GM12878 (cell line): ENCODE data around the gene SURF2. TPM values are rescaled to one million over a fixed set of nuclear protein-coding genes. Genes with fewer than 3 reads are reported as not detected.

ENCODE experiments used
- ATAC-seq: fragments of 200-7000 bp; cut with Tn5 transposase; 3 replicates; pipeline ENCODE4 v1.9.1; 2020; ENCODE audit warnings: mild to moderate bottlenecking, moderate library complexity
- BruUV-seq: library from RNA; stranded (reverse); fragments of 400-500 nt; replicated peaks from 2 replicates; lab custom pipeline; 2021; lab: Mats Ljungman, UMichigan
- CTCF ChIA-PET: fragments of 300-600 bp; sonication (Branson Sonifier 250); formaldehyde crosslinking; extraction: SDS; loops from one replicate; lab custom pipeline; 2021; ENCODE audit warnings: inconsistent platforms; lab: Yijun Ruan, JAX
- POLR2A ChIA-PET: fragments of 350-600 bp; formaldehyde crosslinking; extraction: SDS; loops from one replicate; lab custom pipeline; 2021; ENCODE audit warnings: inconsistent platforms; lab: Charles Lee
- RAD21 ChIA-PET: fragments of 300-600 bp; sonication (Branson Sonifier 250); formaldehyde crosslinking; loops from one replicate; lab custom pipeline; 2023; ENCODE audit warnings: antibody characterized with exemption; ENCODE audit not compliant: unreplicated experiment; lab: Charles Lee
- SMC1A ChIA-PET: fragments of 300-600 bp; sonication (Branson Sonifier 250); formaldehyde crosslinking; loops from one replicate; lab custom pipeline; 2023; ENCODE audit not compliant: unreplicated experiment, uncharacterized antibody; lab: Charles Lee
- DNase-seq: peaks from one replicate; pipeline ENCODE4 v3.0.0-alpha.2; 2011; ENCODE audit warnings: low read depth, low spot score
- FAIRE-seq: peaks from 3 replicates; lab custom pipeline; 2011; peaks lifted over from hg19 to GRCh38; lab: Jason Lieb, UNC
- H2AFZ ChIP-seq: 2 replicates; pipeline ENCODE4 v1.6.0; 2011; ENCODE audit warnings: low read depth, low read length, control low read depth; ENCODE audit not compliant: control insufficient read depth
- H3K27ac ChIP-seq: 2 replicates; pipeline ENCODE4 v1.5.1; 2011; ENCODE audit warnings: control low read depth; ENCODE audit not compliant: control insufficient read depth, insufficient read depth
- H3K27me3 ChIP-seq, 2 experiments: replicated peaks in 1 of 2; 2 replicates each; pipeline versions ENCODE4 v1.6.0 to v1.6.1; 2011; ENCODE audit warnings: low read length in 1 of 2; ENCODE audit not compliant: control insufficient read depth in 2 of 2, insufficient read depth in 2 of 2
- H3K36me3 ChIP-seq, 2 experiments: 2 replicates each; pipeline ENCODE4 v1.5.1; 2011; ENCODE audit warnings: low read length in 1 of 2; ENCODE audit not compliant: control insufficient read depth in 2 of 2, insufficient read depth in 2 of 2
- H3K4me1 ChIP-seq: 2 replicates; pipeline ENCODE4 v1.6.1; 2011; ENCODE audit warnings: mild to moderate bottlenecking, low read length, moderate library complexity, mixed read lengths; ENCODE audit not compliant: control insufficient read depth, insufficient read depth
- H3K4me2 ChIP-seq: 2 replicates; pipeline ENCODE4 v1.6.0; 2011; ENCODE audit warnings: control low read depth; ENCODE audit not compliant: control insufficient read depth, insufficient read depth
- H3K4me3 ChIP-seq: fragments of 200-600 bp; sonication (generic); 2 replicates; pipeline ENCODE4 v1.5.1; 2016
- H3K79me2 ChIP-seq: 2 replicates; pipeline ENCODE4 v1.6.0; 2011; ENCODE audit warnings: low read length; ENCODE audit not compliant: control insufficient read depth, insufficient read depth
- H3K9ac ChIP-seq: 2 replicates; pipeline ENCODE4 v1.8.0; 2011; ENCODE audit warnings: low read length, control low read depth, mixed read lengths; ENCODE audit not compliant: control insufficient read depth, insufficient read depth
- H3K9me3 ChIP-seq: replicated peaks from 3 replicates; pipeline ENCODE4 v1.5.1; 2011; ENCODE audit warnings: mild to moderate bottlenecking, low read length; ENCODE audit not compliant: control insufficient read depth, insufficient read depth
- H4K20me1 ChIP-seq: 2 replicates; pipeline ENCODE4 v1.6.0; 2011; ENCODE audit not compliant: control insufficient read depth, insufficient read depth
- CBFB ChIP-seq: IDR thresholded peaks from 2 replicates; pipeline ENCODE4 v1.6.1; 2016; ENCODE audit warnings: antibody characterized with exemption, low read depth
- HSF1 ChIP-seq: fragments of 150-350 bp; IDR thresholded peaks from 2 replicates; pipeline ENCODE4 v1.6.1; 2014; ENCODE audit warnings: mild to moderate bottlenecking, low read depth, low read length
- IRF4 ChIP-seq: IDR thresholded peaks from 2 replicates; pipeline ENCODE4 v1.6.1; 2011; ENCODE audit warnings: low read depth, low read length
- MAX ChIP-seq: IDR thresholded peaks from 2 replicates; pipeline ENCODE4 v1.6.1; 2012; ENCODE audit warnings: low read depth, low read length, improper control_type of control experiment
- MYC ChIP-seq: IDR thresholded peaks from 2 replicates; pipeline ENCODE4 v1.6.1; 2011; ENCODE audit warnings: mild to moderate bottlenecking, low read length, moderate library complexity, inconsistent platforms; ENCODE audit not compliant: insufficient read depth, insufficient replicate concordance, insufficient read length, severe bottlenecking
- RCOR1 ChIP-seq: conservative IDR thresholded peaks from 2 replicates; pipeline ENCODE4 v1.6.1; 2012; ENCODE audit warnings: low read depth, low read length, improper control_type of control experiment
- SIX5 ChIP-seq: IDR thresholded peaks from 2 replicates; pipeline ENCODE4 v1.6.1; 2011; ENCODE audit warnings: mild to moderate bottlenecking, low read depth, low read length, moderate library complexity; ENCODE audit not compliant: severe bottlenecking
- ZBTB4 ChIP-seq: fragments of 450-650 bp; formaldehyde crosslinking; IDR thresholded peaks from 2 replicates; pipeline ENCODE4 v1.4.0; 2022; ENCODE audit warnings: mild to moderate bottlenecking, moderate library complexity
- ZNF384 ChIP-seq: IDR thresholded peaks from 2 replicates; pipeline ENCODE4 v1.6.1; 2012; ENCODE audit warnings: low read depth, mild to moderate bottlenecking, low read length, improper control_type of control experiment, borderline replicate concordance
- ZNF622 ChIP-seq: fragments of 450-650 bp; IDR thresholded peaks from 2 replicates; pipeline ENCODE4 v1.6.1; 2017; ENCODE audit warnings: mild to moderate bottlenecking, inconsistent platforms
- ZNF687 ChIP-seq: fragments of 450-650 bp; IDR thresholded peaks from 2 replicates; pipeline ENCODE4 v1.6.1; 2017; ENCODE audit warnings: mild to moderate bottlenecking, moderate library complexity
- WGBS: methylation state at CpG from one replicate; pipeline ENCODE4 v1.1.6; 2016; ENCODE audit warnings: low lambda C conversion rate; ENCODE audit not compliant: insufficient replicate concordance, insufficient coverage; ENCODE audit errors: missing lambda C conversion rate; 5-methylcytosine and 5-hydroxymethylcytosine counted together
- in situ Hi-C: fragments of 300-500 bp; cut with MboI; formaldehyde crosslinking; loops from 9 replicates; pipeline ENCODE4 v1.14.3; 2018; ENCODE audit warnings: mixed read lengths
- intact Hi-C: fragments of 100-400 bp; cut with micrococcal nuclease; formaldehyde crosslinking; loops from one replicate; pipeline ENCODE4 v1.14.2; 2022; ENCODE audit not compliant: unreplicated experiment
- polyA plus RNA-seq, 11 experiments: library from polyadenylated mRNA; depleted of rRNA in 4 of 11; unstranded in 6 of 11; stranded (reverse) in 5 of 11; fragments of >200 nt; fragmentation: Nextera tagmentation in 4 of 11; fragmentation: Illumina TruSeq in 1 of 11; extraction: Ambion mirVana in 4 of 11; extraction: Trizol in 1 of 11; gene quantifications; 1 replicate in 1 of 11; 2 replicates in 10 of 11; pipeline versions ENCODE4 v1.2.1 to v1.2.3, GENCODE V29; 2011 to 2016; ENCODE audit warnings: inconsistent platforms in 2 of 11, missing spikeins in 2 of 11, low read depth in 1 of 11
- total RNA-seq, 4 experiments: library from RNA; depleted of rRNA in 3 of 4; stranded (reverse); fragments of >200 nt in 3 of 4; fragmentation: Illumina TruSeq in 1 of 4; extraction: Trizol in 1 of 4; gene quantifications; 2 replicates each; pipeline versions ENCODE4 v1.2.1 to v1.2.3, GENCODE V29; 2013 to 2021

SURF2 gene
- total and polyA plus RNA-seq, 10 of the 15 experiments (the other 5 are each of a cell fraction or from before 2014, with no cell fraction given): 4.0 to 41.7 (median 20.8) TPM

- no peak for ATAC-seq
- no peak overlapping the region for H3K27ac ChIP-seq
- 11% methylated on average over 8 of the region's 8 CpGs for WGBS
- TF ChIP-seq SIX5 (no peak), CBFB (no peak), HSF1 (no peak), RCOR1 (no peak), ZNF384 (no peak), MYC (no peak), MAX (no peak), IRF4 (no peak), ZBTB4 (CRISPR knock-in tag) (no peak), ZNF687 (no peak), ZNF622 (no peak)
Observed at GRCh38 chr9:133394687-133395271, 38.4 kb downstream of the SURF2 start.

More at GRCh38 chr9:133394687-133395271, 38.4 kb downstream of the SURF2 start:
- ChIA-PET CTCF (interaction anchor here (1.3 to 3.2 kb wide), 2 partner anchors 43 to 208 kb away, joined by 5 to 13 read pairs; no protein-coding TSS in a partner anchor), POLR2A (no interaction called here), RAD21 (interaction anchor here (1.2 kb wide), 1 partner anchor 18 kb away, joined by 4 read pairs; no protein-coding TSS in a partner anchor), SMC1A (no interaction called here)
- intact Hi-C loops (no loop called here), in situ Hi-C loops (no loop called here)
- H3K4me2 ChIP-seq: no peak overlapping the region
- no peak overlapping the region for H3K4me3 ChIP-seq
- FAIRE-seq (no peak), DNase-seq (no peak)
- no TSS peak for BruUV-seq
- H3K27me3 ChIP-seq: no peaks in the 10 kb centered on the region
- no peaks in the 10 kb centered on the region for H3K36me3 ChIP-seq
- no peaks in the 10 kb centered on the region for H3K4me1 ChIP-seq
- H4K20me1 ChIP-seq: no peaks in the 10 kb centered on the region
- H2AFZ ChIP-seq: no peak overlapping the region
- H3K79me2 ChIP-seq: no peaks in the 10 kb centered on the region
- no peak overlapping the region for H3K9ac ChIP-seq
- H3K9me3 ChIP-seq: no peaks in the 10 kb centered on the region
